Osteocyte (in vitro differentiated cells): ENCODE results near the gene ZDHHC6. TPM values are rescaled to one million over a fixed set of nuclear protein-coding genes. Genes with fewer than 3 reads are reported as not detected.

Source experiments
- DNase-seq: peaks from one replicate; pipeline ENCODE4 v3.0.0; 2021; ENCODE audit warnings: mixed read lengths; ENCODE audit not compliant: unreplicated experiment; ENCODE audit errors: extremely low spot score
- H3K27ac Mint-ChIP-seq: one replicate; pipeline ENCODE4 v1.8.0; 2021; ENCODE audit warnings: mild to moderate bottlenecking, mixed read lengths; ENCODE audit not compliant: unreplicated experiment
- H3K27me3 Mint-ChIP-seq: one replicate; pipeline ENCODE4 v1.8.0; 2021; ENCODE audit warnings: mixed read lengths; ENCODE audit not compliant: unreplicated experiment
- H3K36me3 Mint-ChIP-seq: one replicate; pipeline ENCODE4 v1.8.0; 2021; ENCODE audit warnings: mixed read lengths; ENCODE audit not compliant: unreplicated experiment
- H3K4me1 Mint-ChIP-seq: one replicate; pipeline ENCODE4 v1.8.0; 2021; ENCODE audit warnings: mixed read lengths; ENCODE audit not compliant: unreplicated experiment
- H3K4me3 Mint-ChIP-seq: one replicate; pipeline ENCODE4 v1.8.0; 2021; ENCODE audit warnings: mild to moderate bottlenecking, moderate library complexity, mixed read lengths; ENCODE audit not compliant: unreplicated experiment
- H3K9me3 Mint-ChIP-seq: one replicate; pipeline ENCODE4 v1.8.0; 2021; ENCODE audit warnings: mixed read lengths; ENCODE audit not compliant: unreplicated experiment
- total RNA-seq: library from RNA; stranded (reverse); gene quantifications from 2 replicates; pipeline ENCODE4 v1.2.1, GENCODE V29; 2021
- TF ChIP-seq, protein P1 (sequence below): fragments of 200-600 bp; sonication (generic); IDR thresholded peaks from 2 replicates; pipeline ENCODE4 v1.5.0; 2021; ENCODE audit warnings: antibody characterized with exemption, mild to moderate bottlenecking, moderate library complexity

ZDHHC6 gene
- total RNA-seq, 1 donor from 2014 or later = 28.5 TPM

DNA sequence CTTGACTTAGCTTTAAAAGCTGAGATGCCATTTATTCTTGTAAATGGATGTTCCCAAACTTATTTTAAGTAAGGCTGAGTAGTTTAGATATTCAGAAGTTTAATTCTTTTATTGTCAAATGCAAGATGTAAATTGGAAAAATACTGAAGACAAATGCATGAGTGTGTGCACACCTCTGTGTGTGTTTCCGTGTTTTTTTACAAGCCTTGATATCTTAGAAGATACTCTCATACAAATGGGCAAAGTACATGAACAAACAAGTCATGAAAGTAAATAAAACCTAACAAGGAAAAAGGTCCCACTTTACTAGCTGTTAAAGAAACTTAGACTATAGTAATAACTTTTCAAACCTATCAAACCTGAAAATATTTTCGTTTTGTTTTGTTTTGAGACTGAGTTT, 43.8 kb downstream of the ZDHHC6 start:
- H3K4me3 Mint-ChIP-seq = no peak overlapping the region
- no peaks in the 10 kb centered on the region for H3K9me3 Mint-ChIP-seq
- no peak overlapping the region for H3K27ac Mint-ChIP-seq
- no peak for DNase-seq
- H3K36me3 Mint-ChIP-seq = no peaks in the 10 kb centered on the region
- no peaks in the 10 kb centered on the region for H3K4me1 Mint-ChIP-seq
- TF ChIP-seq, protein P1, sequence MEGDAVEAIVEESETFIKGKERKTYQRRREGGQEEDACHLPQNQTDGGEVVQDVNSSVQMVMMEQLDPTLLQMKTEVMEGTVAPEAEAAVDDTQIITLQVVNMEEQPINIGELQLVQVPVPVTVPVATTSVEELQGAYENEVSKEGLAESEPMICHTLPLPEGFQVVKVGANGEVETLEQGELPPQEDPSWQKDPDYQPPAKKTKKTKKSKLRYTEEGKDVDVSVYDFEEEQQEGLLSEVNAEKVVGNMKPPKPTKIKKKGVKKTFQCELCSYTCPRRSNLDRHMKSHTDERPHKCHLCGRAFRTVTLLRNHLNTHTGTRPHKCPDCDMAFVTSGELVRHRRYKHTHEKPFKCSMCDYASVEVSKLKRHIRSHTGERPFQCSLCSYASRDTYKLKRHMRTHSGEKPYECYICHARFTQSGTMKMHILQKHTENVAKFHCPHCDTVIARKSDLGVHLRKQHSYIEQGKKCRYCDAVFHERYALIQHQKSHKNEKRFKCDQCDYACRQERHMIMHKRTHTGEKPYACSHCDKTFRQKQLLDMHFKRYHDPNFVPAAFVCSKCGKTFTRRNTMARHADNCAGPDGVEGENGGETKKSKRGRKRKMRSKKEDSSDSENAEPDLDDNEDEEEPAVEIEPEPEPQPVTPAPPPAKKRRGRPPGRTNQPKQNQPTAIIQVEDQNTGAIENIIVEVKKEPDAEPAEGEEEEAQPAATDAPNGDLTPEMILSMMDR = no peak
- peaks cover 14% of the 10 kb centered on the region for H3K27me3 Mint-ChIP-seq

DNA sequence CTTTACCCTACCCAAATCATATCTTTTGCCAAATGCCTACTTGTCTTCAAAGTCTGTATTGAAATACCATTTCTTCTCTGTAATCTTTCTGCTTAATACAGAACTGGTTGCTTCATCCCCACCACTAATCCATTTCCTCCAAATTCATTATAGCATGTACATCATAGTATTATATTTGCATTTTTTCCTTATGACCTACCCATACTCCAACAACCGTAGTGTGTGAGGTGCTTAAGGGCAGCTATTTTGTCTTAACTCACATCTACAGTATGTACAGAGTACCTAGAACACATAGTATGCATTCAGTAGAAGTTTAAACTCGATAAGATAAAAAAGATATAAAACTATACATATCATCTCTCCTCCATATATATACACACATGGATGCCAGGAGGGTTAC, 49.1 kb downstream of the ZDHHC6 start:
- Mint-ChIP-seq H3K9me3 (no peaks in the 10 kb centered on the region), H3K4me1 (no peaks in the 10 kb centered on the region), H3K27me3 (peaks cover 12% of the 10 kb centered on the region), H3K4me3 (no peak overlapping the region), H3K27ac (no peak overlapping the region), H3K36me3 (no peaks in the 10 kb centered on the region)
- DNase-seq = no peak
- TF ChIP-seq, protein P1 = no peak

DNA sequence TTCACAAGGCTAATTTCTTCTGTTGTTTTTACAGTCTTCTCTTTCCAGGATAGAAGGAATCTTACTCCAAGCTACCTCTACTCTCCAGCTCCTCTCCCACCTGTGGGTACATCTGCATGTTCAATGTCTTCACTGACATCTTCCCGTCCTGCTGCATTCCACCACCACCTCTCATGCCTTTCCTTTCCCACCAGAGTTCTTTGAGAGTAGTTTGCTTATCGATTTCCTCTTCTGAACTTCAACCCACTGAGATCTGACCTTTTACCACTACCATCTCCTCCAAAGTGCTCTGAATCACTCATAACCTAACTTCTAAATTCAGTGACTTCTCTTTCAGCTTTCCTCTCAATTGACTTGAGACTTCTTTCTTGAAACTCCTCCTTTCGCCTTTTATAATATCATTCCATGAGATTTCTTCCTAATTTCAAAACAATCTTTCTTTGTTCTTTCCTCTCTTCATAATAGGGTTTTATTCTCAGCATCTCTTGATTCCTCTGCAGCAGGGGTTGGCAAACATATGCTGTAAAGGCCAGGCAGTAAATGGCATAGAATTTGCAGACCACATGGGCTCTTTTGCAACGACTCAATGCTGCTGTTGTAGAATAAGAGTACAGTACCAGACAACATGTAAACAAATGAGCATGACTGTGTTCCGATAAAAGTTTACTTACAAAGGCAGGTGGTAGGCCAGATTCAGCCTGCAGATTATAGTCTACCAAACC, 50.7 kb downstream of the ZDHHC6 start:
- Mint-ChIP-seq H3K36me3 (no peaks in the 10 kb centered on the region), H3K9me3 (no peaks in the 10 kb centered on the region), H3K27me3 (peaks cover 10% of the 10 kb centered on the region), H3K4me3 (no peak overlapping the region), H3K27ac (no peak overlapping the region), H3K4me1 (no peaks in the 10 kb centered on the region)
- TF ChIP-seq, protein P1 = no peak
- no peak for DNase-seq

DNA sequence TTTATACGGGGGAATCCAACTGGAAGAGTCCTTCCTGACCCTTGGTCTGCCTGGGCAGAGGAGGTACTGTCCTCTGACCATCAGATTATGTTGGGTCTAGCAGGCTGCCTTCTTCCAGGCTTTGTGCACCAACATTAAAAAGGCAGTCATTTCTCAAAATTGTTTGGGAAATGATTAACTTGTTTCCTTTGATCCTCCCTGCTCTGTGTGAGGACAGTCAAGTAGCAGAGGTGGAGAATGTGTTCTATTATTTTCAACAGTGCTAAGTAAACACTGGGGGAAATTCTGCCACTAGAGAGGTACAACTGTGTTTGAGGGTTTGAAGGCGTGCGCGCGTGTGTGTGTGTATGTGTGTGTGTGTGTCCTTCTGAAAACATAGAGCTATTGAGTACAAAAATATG, 52.2 kb downstream of the ZDHHC6 start:
- no peak overlapping the region for H3K27ac Mint-ChIP-seq
- TF ChIP-seq, protein P1 = no peak
- peaks cover 10% of the 10 kb centered on the region for H3K27me3 Mint-ChIP-seq
- H3K9me3 Mint-ChIP-seq = no peaks in the 10 kb centered on the region
- no peak for DNase-seq
- H3K4me3 Mint-ChIP-seq = no peak overlapping the region
- H3K4me1 Mint-ChIP-seq = no peaks in the 10 kb centered on the region
- H3K36me3 Mint-ChIP-seq = no peaks in the 10 kb centered on the region

DNA sequence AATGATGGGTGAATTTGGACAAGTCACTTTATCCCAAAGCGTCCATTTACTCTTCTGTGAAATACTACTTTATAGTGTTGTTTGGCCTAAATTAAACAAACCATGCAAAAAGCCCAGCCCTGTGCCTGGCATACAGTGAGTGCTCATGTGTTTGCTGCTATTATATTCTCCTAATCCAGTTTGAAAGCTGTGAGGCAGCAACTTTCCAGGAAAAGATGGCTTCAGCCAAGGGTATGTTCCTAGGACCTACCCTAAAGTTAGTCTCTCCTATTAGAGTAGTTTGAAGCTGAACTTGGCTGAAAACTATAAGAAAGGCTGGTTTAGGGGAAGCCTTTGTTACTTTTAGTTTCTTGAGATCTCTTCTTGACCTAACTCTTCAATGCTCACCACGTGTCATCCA, 52.9 kb downstream of the ZDHHC6 start:
- no peak for DNase-seq
- Mint-ChIP-seq H3K36me3 (no peaks in the 10 kb centered on the region), H3K27me3 (peaks cover 10% of the 10 kb centered on the region), H3K9me3 (no peaks in the 10 kb centered on the region), H3K4me3 (no peak overlapping the region), H3K4me1 (no peaks in the 10 kb centered on the region), H3K27ac (no peak overlapping the region)
- TF ChIP-seq, protein P1 = no peak
